Fibroblast of skin of abdomen (primary cell): ENCODE results near the gene PITRM1.
"Not testable (repeated sequence)": the region's sequence is repeated elsewhere in the genome, so short reads cannot be mapped to it uniquely, and the experiment has no call there.

Source experiments
- DNase-seq: peaks from one replicate; pipeline ENCODE4 v3.0.0-alpha.2; 2013

Gene PITRM1

GRCh38 chr10:3117486-3117885 is 55.1 kb downstream of the PITRM1 start:
- no peak for DNase-seq

GRCh38 chr10:3116508-3117100 is 56.0 kb downstream of the PITRM1 start:
- no peak for DNase-seq

GRCh38 chr10:3115685-3116084 is 56.9 kb downstream of the PITRM1 start:
- no peak for DNase-seq

GRCh38 chr10:3113343-3113720 is 59.2 kb downstream of the PITRM1 start:
- no peak for DNase-seq

GRCh38 chr10:3111621-3112163 is 60.9 kb downstream of the PITRM1 start:
- DNase-seq: no peak

- DNase-seq: no peak
These were observed 61.6 kb downstream of the PITRM1 start for GRCh38 chr10:3110782-3111620.

GRCh38 chr10:3109633-3110032 is 62.9 kb downstream of the PITRM1 start:
- no peak for DNase-seq

GRCh38 chr10:3109196-3109595 is 63.4 kb downstream of the PITRM1 start:
- DNase-seq: no peak

GRCh38 chr10:3108575-3109105 is 63.9 kb downstream of the PITRM1 start:
- no peak for DNase-seq

- no peak for DNase-seq
These were observed 64.5 kb downstream of the PITRM1 start for GRCh38 chr10:3108033-3108432.

- peak; percentile 70 for DNase-seq
These were observed 65.1 kb downstream of the PITRM1 start for GRCh38 chr10:3107426-3107961.

- peak; percentile 30 for DNase-seq
These were observed 65.6 kb downstream of the PITRM1 start for GRCh38 chr10:3106928-3107425.

- not testable (repeated sequence) for DNase-seq
These were observed 66.3 kb downstream of the PITRM1 start for GRCh38 chr10:3106328-3106727.

GRCh38 chr10:3105905-3106304 is 66.7 kb downstream of the PITRM1 start:
- no peak for DNase-seq

- DNase-seq: no peak
These were observed 67.4 kb downstream of the PITRM1 start for GRCh38 chr10:3105166-3105565.

- no peak for DNase-seq
These were observed 68.2 kb downstream of the PITRM1 start for GRCh38 chr10:3104251-3104918.

- no peak for DNase-seq
These were observed 68.9 kb downstream of the PITRM1 start for GRCh38 chr10:3103646-3104045.

GRCh38 chr10:3102720-3103427 is 69.7 kb downstream of the PITRM1 start:
- DNase-seq: no peak

GRCh38 chr10:3100856-3101640 is 71.5 kb downstream of the PITRM1 start:
- no peak for DNase-seq

GRCh38 chr10:3100093-3100792 is 72.3 kb downstream of the PITRM1 start:
- DNase-seq: no peak
